GM23338 (cell line): ENCODE data around the gene MCUR1. TPM values are rescaled to one million over a fixed set of nuclear protein-coding genes. Genes with fewer than 3 reads are reported as not detected.
A peak's percentile ranks its signal among the peaks of the same experiment; 100 is the strongest.

Experiments
- ATAC-seq: fragments of 200-7000 bp; cut with Tn5 transposase; 3 replicates; pipeline ENCODE4 v1.9.1; 2020
- DNase-seq: peaks from one replicate; pipeline ENCODE4 v3.0.0-alpha.2; 2015; ENCODE audit warnings: low spot score
- H2AFZ ChIP-seq: fragments of 200-600 bp; sonication (generic); 2 replicates; pipeline ENCODE4 v1.8.0; 2016; ENCODE audit warnings: antibody characterized with exemption, mild to moderate bottlenecking, moderate library complexity
- H3F3A ChIP-seq: fragments of 200-600 bp; sonication (generic); replicated peaks from 2 replicates; pipeline ENCODE4 v1.8.0; 2017; ENCODE audit warnings: antibody characterized with exemption, mixed run types, low read depth
- H3K27ac ChIP-seq: fragments of 200-600 bp; sonication (generic); 2 replicates; pipeline ENCODE4 v1.6.1; 2016; ENCODE audit warnings: low read depth
- H3K27me3 ChIP-seq: fragments of 200-600 bp; sonication (generic); 2 replicates; pipeline ENCODE4 v1.8.0; 2016; ENCODE audit warnings: mild to moderate bottlenecking, mixed run types, moderate library complexity; ENCODE audit not compliant: insufficient read depth
- H3K36me3 ChIP-seq: fragments of 200-600 bp; sonication (generic); 2 replicates; pipeline ENCODE4 v1.8.0; 2016; ENCODE audit warnings: mild to moderate bottlenecking; ENCODE audit not compliant: insufficient read depth
- H3K4me1 ChIP-seq: fragments of 200-600 bp; sonication (generic); 2 replicates; pipeline ENCODE4 v1.8.0; 2016; ENCODE audit warnings: mild to moderate bottlenecking, moderate library complexity; ENCODE audit not compliant: insufficient read depth
- H3K4me2 ChIP-seq: fragments of 200-600 bp; sonication (generic); 2 replicates; pipeline ENCODE4 v1.7.1; 2017; ENCODE audit warnings: mixed run types
- H3K4me3 ChIP-seq: fragments of 200-600 bp; sonication (generic); 2 replicates; pipeline ENCODE4 v1.6.1; 2016; ENCODE audit warnings: mixed run types
- H3K79me2 ChIP-seq: fragments of 200-600 bp; sonication (generic); replicated peaks from 2 replicates; pipeline ENCODE4 v1.8.0; 2017; ENCODE audit warnings: mild to moderate bottlenecking; ENCODE audit not compliant: insufficient read depth
- H3K9me2 ChIP-seq: fragments of 200-600 bp; sonication (generic); 2 replicates; pipeline ENCODE4 v1.8.0; 2017; ENCODE audit not compliant: insufficient read depth
- H4K20me1 ChIP-seq: fragments of 200-600 bp; sonication (generic); replicated peaks from 2 replicates; pipeline ENCODE4 v1.8.0; 2017; ENCODE audit warnings: mild to moderate bottlenecking; ENCODE audit not compliant: insufficient read depth
- H3K27ac Mint-ChIP-seq: 2 replicates; pipeline ENCODE4 v1.8.0; 2020; ENCODE audit warnings: inconsistent platforms, mild to moderate bottlenecking, moderate library complexity, mixed read lengths
- H3K27me3 Mint-ChIP-seq: 3 replicates; pipeline ENCODE4 v1.8.0; 2022; ENCODE audit warnings: low read depth, mild to moderate bottlenecking, moderate library complexity, mixed read lengths, inconsistent platforms; ENCODE audit not compliant: insufficient read depth, poor library complexity
- H3K36me3 Mint-ChIP-seq: 3 replicates; pipeline ENCODE4 v1.8.0; 2021; ENCODE audit warnings: low read depth, mild to moderate bottlenecking, inconsistent platforms, moderate library complexity, mixed read lengths
- H3K4me1 Mint-ChIP-seq: 3 replicates; pipeline ENCODE4 v1.8.0; 2020; ENCODE audit warnings: mild to moderate bottlenecking, inconsistent platforms, mixed read lengths
- H3K4me3 Mint-ChIP-seq: 3 replicates; pipeline ENCODE4 v1.8.0; 2021; ENCODE audit warnings: moderate library complexity, mild to moderate bottlenecking, inconsistent platforms, mixed read lengths
- H3K9me3 Mint-ChIP-seq: 3 replicates; pipeline ENCODE4 v1.8.0; 2020; ENCODE audit warnings: moderate library complexity, mild to moderate bottlenecking, inconsistent platforms, mixed read lengths
- ETS1 ChIP-seq: IDR thresholded peaks from 2 replicates; pipeline ENCODE4 v1.6.1; 2016; ENCODE audit warnings: antibody characterized with exemption
- EZH2 ChIP-seq: fragments of 200-600 bp; sonication (generic); IDR thresholded peaks from one replicate; pipeline ENCODE4 v1.8.0; 2017; ENCODE audit warnings: antibody characterized with exemption, mild to moderate bottlenecking, low read depth; ENCODE audit not compliant: unreplicated experiment
- JUNB ChIP-seq: IDR thresholded peaks from one replicate; pipeline ENCODE4 v1.6.1; 2016; ENCODE audit warnings: antibody characterized with exemption; ENCODE audit not compliant: unreplicated experiment
- POLR2AphosphoS5 ChIP-seq: IDR thresholded peaks from 2 replicates; pipeline ENCODE4 v1.6.1; 2016; ENCODE audit warnings: antibody characterized with exemption, low read depth
- STAT1 ChIP-seq: IDR thresholded peaks from one replicate; pipeline ENCODE4 v1.6.1; 2016; ENCODE audit warnings: antibody characterized with exemption; ENCODE audit not compliant: unreplicated experiment
- ZNF114 ChIP-seq: fragments of 250-450 bp; sonication (Bioruptor Pico); IDR thresholded peaks from 2 replicates; pipeline ENCODE4 v1.5.0; 2020; ENCODE audit warnings: mild to moderate bottlenecking, moderate library complexity
- ZNF331 ChIP-seq: fragments of 250-450 bp; sonication (Bioruptor Pico); IDR thresholded peaks from 2 replicates; pipeline ENCODE4 v1.5.0; 2020; ENCODE audit warnings: low read depth, mild to moderate bottlenecking, moderate library complexity
- ZNF462 ChIP-seq: fragments of 250-450 bp; sonication (Bioruptor Pico); IDR thresholded peaks from 2 replicates; pipeline ENCODE4 v1.5.0; 2020; ENCODE audit warnings: mild to moderate bottlenecking, moderate library complexity
- polyA plus RNA-seq: library from polyadenylated mRNA; unstranded; fragments of >200 nt; fragmentation: Nextera tagmentation; extraction: Ambion mirVana; gene quantifications from 2 replicates; pipeline ENCODE4 v1.2.1, GENCODE V29; 2016
- total RNA-seq: library from RNA; depleted of rRNA; stranded (reverse); fragments of >200 nt; shearing (Covaris generic); gene quantifications from 2 replicates; pipeline ENCODE4 v1.2.3, GENCODE V29; 2014
- TF ChIP-seq, protein P1 (sequence below), 2 experiments: fragments of 200-600 bp in 1 of 2; sonication (generic) in 1 of 2; conservative IDR thresholded peaks; 2 replicates each; pipeline versions ENCODE4 v1.5.1 to v1.6.1; 2016 to 2017; ENCODE audit warnings: antibody characterized with exemption in 2 of 2, low read depth in 2 of 2, mild to moderate bottlenecking in 2 of 2, moderate library complexity in 1 of 2

The MCUR1 gene
- total and polyA plus RNA-seq, 2 experiments from 2014 or later, result 21.0 to 65.3 TPM

- TF ChIP-seq ZNF462 (no peak), ZNF331 (no peak), JUNB (no peak), STAT1 (no peak), ETS1 (no peak), EZH2 (no peak)
- TF ChIP-seq, protein P1, sequence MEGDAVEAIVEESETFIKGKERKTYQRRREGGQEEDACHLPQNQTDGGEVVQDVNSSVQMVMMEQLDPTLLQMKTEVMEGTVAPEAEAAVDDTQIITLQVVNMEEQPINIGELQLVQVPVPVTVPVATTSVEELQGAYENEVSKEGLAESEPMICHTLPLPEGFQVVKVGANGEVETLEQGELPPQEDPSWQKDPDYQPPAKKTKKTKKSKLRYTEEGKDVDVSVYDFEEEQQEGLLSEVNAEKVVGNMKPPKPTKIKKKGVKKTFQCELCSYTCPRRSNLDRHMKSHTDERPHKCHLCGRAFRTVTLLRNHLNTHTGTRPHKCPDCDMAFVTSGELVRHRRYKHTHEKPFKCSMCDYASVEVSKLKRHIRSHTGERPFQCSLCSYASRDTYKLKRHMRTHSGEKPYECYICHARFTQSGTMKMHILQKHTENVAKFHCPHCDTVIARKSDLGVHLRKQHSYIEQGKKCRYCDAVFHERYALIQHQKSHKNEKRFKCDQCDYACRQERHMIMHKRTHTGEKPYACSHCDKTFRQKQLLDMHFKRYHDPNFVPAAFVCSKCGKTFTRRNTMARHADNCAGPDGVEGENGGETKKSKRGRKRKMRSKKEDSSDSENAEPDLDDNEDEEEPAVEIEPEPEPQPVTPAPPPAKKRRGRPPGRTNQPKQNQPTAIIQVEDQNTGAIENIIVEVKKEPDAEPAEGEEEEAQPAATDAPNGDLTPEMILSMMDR (conservative IDR thresholded peaks at IDR 0.05; ENCODE audit: low read depth in 2 of 2), result no peak
Measured at GRCh38 chr6:13825871-13826270, 11.5 kb upstream of the MCUR1 start (continued).

GRCh38 chr6:13818341-13818740 is 4.0 kb upstream of the MCUR1 start:
- peaks cover 6% of the 10 kb centered on the region; the same call in 2 of the 3 replicates for H3K4me1 Mint-ChIP-seq
- Histone ChIP-seq H3K9me2 (no peaks in the 10 kb centered on the region), H3K4me2 (no peak overlapping the region), H3K79me2 (peaks cover under 1% of the 10 kb centered on the region), H3K27ac (no peak overlapping the region), H3K4me1 (peaks cover 6% of the 10 kb centered on the region), H3K4me3 (no peak overlapping the region), H4K20me1 (no peaks in the 10 kb centered on the region; the same call in 1 of the 2 replicates), H2AFZ (no peak overlapping the region), H3F3A (no peaks in the 10 kb centered on the region), H3K27me3 (no peaks in the 10 kb centered on the region), H3K36me3 (no peaks in the 10 kb centered on the region)
- H3K9me3 Mint-ChIP-seq, result no peaks in the 10 kb centered on the region
- DNase-seq, result peak; percentile 32
- no peak overlapping the region for H3K4me3 Mint-ChIP-seq
- peaks cover 1% of the 10 kb centered on the region for H3K27me3 Mint-ChIP-seq
- no peaks in the 10 kb centered on the region for H3K36me3 Mint-ChIP-seq
- no peak for ATAC-seq
- H3K27ac Mint-ChIP-seq, result no peak overlapping the region
- no peak for TF ChIP-seq ZNF114 (CRISPR knock-in tag)
- no peak for TF ChIP-seq POLR2AphosphoS5
- no peak for TF ChIP-seq ZNF331
